HG03045 (cell line): ENCODE measurements around the gene PDE2A.

Experiments
- ATAC-seq: cut with Tn5 transposase; IDR thresholded peaks from one replicate; pipeline ENCODE4 v1.9.1; 2021; ENCODE audit warnings: mild to moderate bottlenecking, moderate library complexity; ENCODE audit not compliant: unreplicated experiment

The PDE2A gene

DNA sequence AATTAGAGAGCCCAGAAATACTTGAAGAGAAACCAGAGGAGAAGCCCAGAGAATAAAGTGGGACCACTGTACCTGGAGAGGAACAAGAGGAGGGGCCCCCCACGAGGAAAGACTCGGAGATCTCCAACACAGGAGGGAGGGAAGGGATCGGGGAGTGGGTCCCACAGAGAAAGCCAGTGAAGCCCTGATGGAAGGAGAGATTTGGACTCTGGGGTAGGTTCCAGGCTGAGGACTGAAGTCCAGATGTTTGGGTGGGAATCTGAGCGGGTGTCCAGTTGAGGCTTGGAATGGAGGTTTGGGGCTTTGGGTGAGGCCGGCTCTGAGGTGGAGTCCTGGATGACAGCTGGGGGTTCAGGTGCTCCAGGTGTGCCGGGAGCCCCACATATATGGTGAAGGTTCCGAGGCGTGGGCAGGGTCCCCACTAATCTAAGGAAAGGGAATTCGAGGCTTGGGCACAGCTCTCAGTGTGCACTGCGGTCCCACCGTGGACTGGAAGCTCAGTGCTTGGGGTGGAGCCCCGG is 32.6 kb downstream of the PDE2A start:
- no peak for ATAC-seq

GRCh38 chr11:72639502-72640375 is 34.5 kb downstream of the PDE2A start:
- no peak for ATAC-seq

GRCh38 chr11:72637926-72638325 is 36.3 kb downstream of the PDE2A start:
- ATAC-seq, result no peak

DNA sequence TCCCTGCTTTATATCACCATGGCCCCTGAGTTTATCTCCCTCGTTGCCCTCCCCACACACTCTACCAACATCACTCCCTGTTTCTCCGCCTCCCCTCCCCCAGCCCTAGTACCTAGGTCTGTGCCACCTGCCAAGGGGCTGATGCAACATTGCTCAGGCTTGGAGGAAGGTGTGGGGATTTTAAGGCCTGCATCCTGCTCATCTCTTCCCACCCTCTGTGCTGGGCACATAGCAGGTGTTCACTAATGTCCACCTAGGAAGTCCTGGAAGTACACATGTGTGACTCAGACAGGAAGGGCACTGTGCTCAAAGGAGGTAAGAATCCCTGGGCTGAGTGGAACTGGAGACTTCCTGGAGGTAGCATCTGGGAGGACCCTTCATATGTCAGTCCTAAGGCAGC is 37.0 kb downstream of the PDE2A start:
- no peak for ATAC-seq

DNA sequence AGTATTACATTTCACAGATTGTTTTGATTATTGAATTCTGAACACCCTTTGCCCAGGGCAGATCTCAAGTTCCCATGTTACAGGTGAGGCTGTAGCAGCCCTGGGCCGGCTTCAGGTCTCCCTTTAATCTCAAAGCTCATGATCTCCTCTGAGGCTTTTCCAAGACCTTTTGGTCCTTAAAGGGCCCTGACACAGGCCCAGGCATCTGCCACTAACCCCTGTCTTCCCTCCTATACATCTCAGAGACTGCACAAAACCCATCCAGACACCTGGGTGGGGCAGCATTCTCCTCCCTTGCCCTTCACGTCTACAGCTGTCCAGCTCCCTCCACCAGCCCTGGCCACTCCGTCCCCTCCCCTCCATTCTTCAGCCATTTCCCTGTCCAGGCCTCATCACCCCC is 37.8 kb downstream of the PDE2A start:
- ATAC-seq, result no peak

- no peak for ATAC-seq
Observed at GRCh38 chr11:72635933-72636332, 38.3 kb downstream of the PDE2A start.

- no peak for ATAC-seq
Observed at GRCh38 chr11:72635309-72635915, 38.8 kb downstream of the PDE2A start.

GRCh38 chr11:72634472-72635095 is 39.6 kb downstream of the PDE2A start:
- no peak for ATAC-seq

- ATAC-seq, result no peak
Observed at GRCh38 chr11:72634016-72634415, 40.2 kb downstream of the PDE2A start.

GRCh38 chr11:72633068-72633467 is 41.2 kb downstream of the PDE2A start:
- ATAC-seq, result no peak

DNA sequence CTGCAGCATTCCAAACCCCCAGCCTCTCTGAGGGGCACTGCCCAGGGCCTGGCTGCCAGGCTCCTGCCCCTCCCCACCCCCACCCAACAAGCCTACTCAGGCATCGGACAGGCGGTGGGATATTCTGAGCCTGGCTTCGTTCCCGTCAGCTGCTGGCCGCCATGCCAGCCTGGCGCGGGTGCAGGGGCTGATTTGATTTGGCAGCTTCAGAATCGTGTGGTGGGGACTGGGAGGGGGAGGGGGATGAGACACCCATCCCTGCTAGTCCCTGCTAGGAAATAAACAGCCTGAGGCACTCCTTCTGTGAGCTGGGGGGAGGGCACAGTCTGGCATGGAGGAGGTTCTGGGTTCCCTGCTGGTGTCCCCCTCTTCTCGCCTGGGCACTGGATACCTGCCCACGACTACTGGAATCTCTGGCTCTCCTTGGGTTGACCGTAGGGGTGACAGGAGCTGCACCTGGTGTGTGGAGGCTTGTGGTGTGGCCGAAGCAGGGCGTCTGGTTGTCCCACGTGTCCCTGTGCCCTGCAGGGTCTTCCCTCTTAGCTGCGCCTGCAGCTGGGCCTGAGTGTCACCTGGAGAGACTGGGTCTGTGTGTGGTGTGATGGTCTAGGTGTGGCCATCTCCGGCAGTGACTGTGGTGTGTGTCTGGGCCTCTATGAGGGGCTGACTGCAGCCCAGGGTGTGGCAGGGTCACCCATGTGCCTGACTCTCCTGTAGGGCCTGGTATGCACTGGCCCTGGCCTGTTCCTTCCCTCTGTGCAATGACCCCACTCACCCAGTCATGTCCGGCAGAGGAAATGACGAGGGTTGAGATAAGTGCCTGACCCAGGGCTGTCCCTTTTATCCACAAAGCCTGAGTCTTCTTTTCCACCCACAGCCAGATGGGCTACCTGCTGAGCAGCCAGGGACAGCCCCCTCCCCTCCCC is 42.2 kb downstream of the PDE2A start:
- ATAC-seq, result no peak

DNA sequence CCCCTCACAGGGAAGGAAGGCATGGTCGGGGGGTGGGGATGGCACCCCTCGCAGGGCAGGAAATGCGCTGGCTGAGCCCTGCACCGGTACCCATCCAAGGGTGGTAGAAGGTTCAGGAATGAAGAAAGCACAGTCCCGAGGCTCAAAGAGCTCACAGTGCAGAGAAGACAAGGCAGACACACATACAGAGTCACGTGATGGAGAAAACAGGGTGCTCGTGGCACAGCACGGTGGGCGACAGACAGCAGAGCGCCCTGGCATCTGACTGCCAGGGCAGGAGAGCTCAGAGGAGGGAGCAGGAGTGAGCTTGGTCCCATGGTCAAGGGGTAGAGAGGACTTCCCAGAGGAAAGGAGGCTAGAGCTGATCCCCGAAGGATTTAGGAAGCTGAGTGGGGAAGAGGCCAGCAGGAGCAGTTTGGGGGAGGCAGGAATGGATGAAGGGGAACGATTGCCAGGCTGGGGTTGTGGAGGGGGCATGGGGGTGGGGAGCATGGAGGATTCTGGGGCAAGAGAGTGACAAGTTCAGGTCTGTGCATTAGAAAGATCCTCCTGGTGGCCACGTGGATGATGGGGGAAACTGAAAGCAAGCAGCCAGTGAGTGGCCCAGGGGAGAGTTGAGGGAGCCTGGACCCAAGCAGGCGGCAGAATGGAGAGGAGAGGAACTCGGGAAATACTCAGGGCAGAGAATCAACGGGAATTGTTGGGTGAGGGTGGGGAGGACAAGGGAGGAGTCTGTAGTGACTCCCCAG is 43.9 kb downstream of the PDE2A start:
- ATAC-seq, result no peak

GRCh38 chr11:72629266-72629665 is 45.0 kb downstream of the PDE2A start:
- no peak for ATAC-seq

GRCh38 chr11:72627594-72628281 is 46.5 kb downstream of the PDE2A start:
- ATAC-seq, result no peak

GRCh38 chr11:72626414-72626936 is 47.7 kb downstream of the PDE2A start:
- ATAC-seq, result no peak

GRCh38 chr11:72625691-72626413 is 48.4 kb downstream of the PDE2A start:
- ATAC-seq, result no peak

DNA sequence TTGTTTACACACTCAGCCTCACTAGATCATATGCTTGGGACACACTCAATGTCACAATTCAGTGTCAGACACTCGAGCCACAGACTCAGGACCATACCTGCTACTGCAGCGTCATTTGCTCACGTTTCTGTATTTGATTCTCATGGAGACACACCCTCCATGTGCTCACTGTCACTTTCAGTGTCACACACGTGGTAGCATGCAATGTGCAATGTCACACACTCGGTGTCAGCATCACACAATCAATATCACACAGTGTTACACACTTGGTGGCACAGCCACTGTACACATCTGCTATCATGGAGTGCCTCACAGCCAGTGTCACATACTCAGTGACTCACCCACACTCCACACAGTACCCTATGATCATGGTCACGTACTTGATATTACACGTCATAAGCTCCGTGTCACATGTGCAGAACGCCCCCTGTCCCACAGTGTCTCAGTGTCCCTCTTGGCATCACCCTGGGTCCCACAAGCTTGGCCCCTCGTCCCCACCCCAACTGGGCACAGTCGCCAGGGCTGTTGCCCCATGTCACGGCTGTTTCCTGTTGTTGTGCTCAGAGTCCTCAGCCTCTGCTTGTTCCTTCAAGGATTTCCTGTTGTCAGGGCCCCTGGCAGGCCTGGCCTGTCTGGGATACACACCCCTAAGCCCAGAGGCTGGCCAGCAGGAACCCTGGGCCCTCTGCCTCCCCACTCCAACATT is 49.6 kb downstream of the PDE2A start:
- no peak for ATAC-seq

DNA sequence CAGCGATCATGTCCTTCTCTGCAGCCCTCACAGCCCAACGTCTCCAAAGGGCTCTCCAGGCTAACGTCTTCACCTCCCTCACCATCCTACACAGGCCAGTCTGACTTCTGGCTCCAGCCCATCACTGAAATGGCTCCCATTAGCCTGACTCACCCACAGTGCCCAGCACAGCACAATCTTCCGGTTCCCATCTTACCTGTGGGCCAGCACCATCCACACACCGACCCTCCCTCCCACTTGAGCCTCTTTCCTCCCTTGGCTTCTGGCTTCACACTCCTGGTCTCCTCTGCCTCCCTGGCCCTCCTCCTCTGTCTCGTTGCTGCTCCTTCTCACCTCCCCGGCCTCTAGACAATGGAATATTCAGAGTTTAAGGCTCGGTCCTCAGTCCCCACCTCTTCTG is 51.2 kb downstream of the PDE2A start:
- no peak for ATAC-seq
